ENCODE results near the gene NDUFA13.
A peak's percentile ranks its signal among the peaks of the same experiment; 100 is the strongest.

The NDUFA13 gene

GRCh38 chr19:19533841-19534240, 17.8 kb downstream of the NDUFA13 start:
- DNase-seq (ENCODE audit: low read depth): no peak

GRCh38 chr19:19534556-19535265, 18.7 kb downstream of the NDUFA13 start:
- DNase-seq (ENCODE audit: low read depth): no peak

GRCh38 chr19:19535311-19536191, 19.5 kb downstream of the NDUFA13 start:
- DNase-seq (ENCODE audit: low read depth): no peak

- no peak for DNase-seq (ENCODE audit: low read depth)
Measured at GRCh38 chr19:19537075-19538048, 21.3 kb downstream of the NDUFA13 start.

- DNase-seq (ENCODE audit: low read depth): no peak
Measured at GRCh38 chr19:19538061-19538784, 22.2 kb downstream of the NDUFA13 start, which contains the start of gene CILP2. Gene CILP2, plus strand, starts transcription at chr19:19538265. Its CDS starts 85 bp downstream, at chr19:19538350.

GRCh38 chr19:19538785-19539166, 22.8 kb downstream of the NDUFA13 start:
- no peak for DNase-seq (ENCODE audit: low read depth)

GRCh38 chr19:19539698-19540063, 23.7 kb downstream of the NDUFA13 start:
- no peak for DNase-seq (ENCODE audit: low read depth)

- DNase-seq (ENCODE audit: low read depth): peak; percentile 37
Measured at GRCh38 chr19:19540064-19540714, 24.2 kb downstream of the NDUFA13 start.

GRCh38 chr19:19540715-19541515, 24.9 kb downstream of the NDUFA13 start:
- DNase-seq (ENCODE audit: low read depth): peak; percentile 55

GRCh38 chr19:19541616-19542015, 25.6 kb downstream of the NDUFA13 start:
- no peak for DNase-seq (ENCODE audit: low read depth)

GRCh38 chr19:19542507-19542906, 26.5 kb downstream of the NDUFA13 start:
- DNase-seq (ENCODE audit: low read depth): no peak

- no peak for DNase-seq (ENCODE audit: low read depth)
Measured at GRCh38 chr19:19543101-19543500, 27.1 kb downstream of the NDUFA13 start.

- DNase-seq (ENCODE audit: low read depth): no peak
Measured at GRCh38 chr19:19543640-19544039, 27.6 kb downstream of the NDUFA13 start.

GRCh38 chr19:19544257-19544953, 28.4 kb downstream of the NDUFA13 start:
- no peak for DNase-seq (ENCODE audit: low read depth)

- DNase-seq (ENCODE audit: low read depth): no peak
Measured at GRCh38 chr19:19544954-19545591, 29.0 kb downstream of the NDUFA13 start.

- no peak for DNase-seq (ENCODE audit: low read depth)
Measured at GRCh38 chr19:19545707-19546106, 29.7 kb downstream of the NDUFA13 start.

GRCh38 chr19:19546751-19547162, 30.7 kb downstream of the NDUFA13 start:
- DNase-seq (ENCODE audit: low read depth): no peak

GRCh38 chr19:19547674-19548336, 31.8 kb downstream of the NDUFA13 start:
- no peak for DNase-seq (ENCODE audit: low read depth)
